ENCODE data around the gene COX20.
"Not testable (repeated sequence)": the region's sequence is repeated elsewhere in the genome, so short reads cannot be mapped to it uniquely, and the experiment has no call there.

The COX20 gene

GRCh38 chr1:244835276-244836134 is at the start of gene COX20:
COX20 (plus strand) TSS chr1:244835658; CDS start chr1:244835715, 57 bp downstream.
- peak; percentile 84 for DNase-seq

- DNase-seq = no peak
Measured at GRCh38 chr1:244788493-244789275, 46.8 kb upstream of the COX20 start.

GRCh38 chr1:244789276-244789580 is 46.2 kb upstream of the COX20 start:
- no peak for DNase-seq

- no peak for DNase-seq
Measured at GRCh38 chr1:244789731-244790130, 45.7 kb upstream of the COX20 start.

- DNase-seq = no peak
Measured at GRCh38 chr1:244791061-244791460, 44.4 kb upstream of the COX20 start.

GRCh38 chr1:244792188-244792850 is 43.1 kb upstream of the COX20 start:
- no peak for DNase-seq

GRCh38 chr1:244794071-244794470 is 41.4 kb upstream of the COX20 start:
- no peak for DNase-seq

GRCh38 chr1:244794516-244794915 is 40.9 kb upstream of the COX20 start:
- not testable (repeated sequence) for DNase-seq

- peak; percentile 20 for DNase-seq
Measured at GRCh38 chr1:244796719-244797406, 38.6 kb upstream of the COX20 start.

- DNase-seq = no peak
Measured at GRCh38 chr1:244800821-244801220, 34.6 kb upstream of the COX20 start.

- peak; percentile 48 for DNase-seq
Measured at GRCh38 chr1:244801246-244801645, 34.2 kb upstream of the COX20 start.

- DNase-seq = no peak
Measured at GRCh38 chr1:244802041-244802440, 33.4 kb upstream of the COX20 start.

- DNase-seq = no peak
Measured at GRCh38 chr1:244802556-244803239, 32.8 kb upstream of the COX20 start.

- DNase-seq = no peak
Measured at GRCh38 chr1:244804841-244805240, 30.6 kb upstream of the COX20 start.

GRCh38 chr1:244807138-244807537 is 28.3 kb upstream of the COX20 start:
- no peak for DNase-seq

GRCh38 chr1:244810221-244810620 is 25.2 kb upstream of the COX20 start:
- no peak for DNase-seq

- no peak for DNase-seq
Measured at GRCh38 chr1:244813327-244813726, 22.1 kb upstream of the COX20 start.

- DNase-seq = no peak
Measured at GRCh38 chr1:244815600-244816099, 19.8 kb upstream of the COX20 start.

GRCh38 chr1:244817415-244817894 is 18.0 kb upstream of the COX20 start:
- no peak for DNase-seq

GRCh38 chr1:244820131-244820530 is 15.3 kb upstream of the COX20 start:
- DNase-seq = no peak

GRCh38 chr1:244821134-244821533 is 14.3 kb upstream of the COX20 start:
- no peak for DNase-seq

GRCh38 chr1:244822878-244823277 is 12.6 kb upstream of the COX20 start:
- no peak for DNase-seq
